H9 (cell line): ENCODE results near the gene MARS1. TPM values are rescaled to one million over a fixed set of nuclear protein-coding genes. Genes with fewer than 3 reads are reported as not detected.
"Not testable (repeated sequence)": the region's sequence is repeated elsewhere in the genome, so short reads cannot be mapped to it uniquely, and the experiment has no call there.

Experiments used
- DNase-seq: peaks from one replicate; pipeline ENCODE4 v3.0.0-alpha.2; 2017
- H2AFZ ChIP-seq: one replicate; pipeline ENCODE4 v1.6.1; 2013; ENCODE audit warnings: mild to moderate bottlenecking, low read length, control low read depth, moderate library complexity
- H2AK5ac ChIP-seq: 2 replicates; pipeline ENCODE4 v1.6.1; 2013; ENCODE audit warnings: low read length, control low read depth, mixed read lengths; ENCODE audit not compliant: insufficient read length
- H2BK120ac ChIP-seq: one replicate; pipeline ENCODE4 v1.6.1; 2013; ENCODE audit warnings: low read depth, mild to moderate bottlenecking, low read length, control low read depth, inconsistent platforms; ENCODE audit not compliant: poor library complexity, severe bottlenecking
- H2BK12ac ChIP-seq: 2 replicates; pipeline ENCODE4 v1.6.1; 2013; ENCODE audit warnings: low read length, control low read depth, mixed read lengths, low read depth; ENCODE audit not compliant: insufficient read length
- H2BK15ac ChIP-seq: 2 replicates; pipeline ENCODE4 v1.6.1; 2013; ENCODE audit warnings: low read depth, low read length, control low read depth
- H2BK20ac ChIP-seq: one replicate; pipeline ENCODE4 v1.6.1; 2013; ENCODE audit warnings: low read depth, mild to moderate bottlenecking, low read length, control low read depth, inconsistent platforms; ENCODE audit not compliant: poor library complexity, severe bottlenecking
- H2BK5ac ChIP-seq: 2 replicates; pipeline ENCODE4 v1.6.1; 2013; ENCODE audit warnings: low read length, control low read depth, mixed read lengths; ENCODE audit not compliant: insufficient read length
- H3K14ac ChIP-seq: 2 replicates; pipeline ENCODE4 v1.6.1; 2013; ENCODE audit warnings: low read length, control low read depth; ENCODE audit not compliant: insufficient read depth
- H3K18ac ChIP-seq: 2 replicates; pipeline ENCODE4 v1.6.1; 2013; ENCODE audit warnings: low read depth, mild to moderate bottlenecking, mixed read lengths, low read length, control low read depth; ENCODE audit not compliant: insufficient read length
- H3K23ac ChIP-seq: 2 replicates; pipeline ENCODE4 v1.6.1; 2013; ENCODE audit warnings: low read length, control low read depth, mixed read lengths, low read depth; ENCODE audit not compliant: insufficient read length
- H3K23me2 ChIP-seq: 2 replicates; pipeline ENCODE4 v1.6.1; 2013; ENCODE audit warnings: low read depth, mild to moderate bottlenecking, mixed read lengths, low read length, control low read depth; ENCODE audit not compliant: insufficient read length, poor library complexity, severe bottlenecking
- H3K27ac ChIP-seq: 2 replicates; pipeline ENCODE4 v1.5.1; 2013; ENCODE audit warnings: low read length, control low read depth, mixed read lengths, low read depth; ENCODE audit not compliant: insufficient read length
- H3K27me3 ChIP-seq: 2 replicates; pipeline ENCODE4 v1.6.1; 2013; ENCODE audit warnings: low read length, control low read depth, inconsistent platforms; ENCODE audit not compliant: insufficient read depth
- H3K4ac ChIP-seq: 2 replicates; pipeline ENCODE4 v1.6.1; 2013; ENCODE audit warnings: low read depth, mild to moderate bottlenecking, control low read depth, inconsistent platforms, low read length, moderate library complexity
- H3K4me1 ChIP-seq: 2 replicates; pipeline ENCODE4 v1.6.1; 2013; ENCODE audit warnings: low read length, control low read depth, inconsistent platforms; ENCODE audit not compliant: insufficient read depth
- H3K4me2 ChIP-seq: 2 replicates; pipeline ENCODE4 v1.6.1; 2013; ENCODE audit warnings: low read length, control low read depth, mixed read lengths; ENCODE audit not compliant: insufficient read length, insufficient read depth
- H3K56ac ChIP-seq: 2 replicates; pipeline ENCODE4 v1.6.1; 2013; ENCODE audit warnings: low read depth, mild to moderate bottlenecking, mixed read lengths, low read length, control low read depth; ENCODE audit not compliant: insufficient read length
- H3K79me1 ChIP-seq: 2 replicates; pipeline ENCODE4 v1.6.1; 2013; ENCODE audit warnings: low read depth, mild to moderate bottlenecking, moderate library complexity, low read length, control low read depth, inconsistent platforms; ENCODE audit not compliant: insufficient read depth, poor library complexity, severe bottlenecking
- H3K79me2 ChIP-seq: 2 replicates; pipeline ENCODE4 v1.6.1; 2013; ENCODE audit warnings: low read length, control low read depth, inconsistent platforms; ENCODE audit not compliant: insufficient read depth
- H3K9ac ChIP-seq: 2 replicates; pipeline ENCODE4 v1.6.1; 2013; ENCODE audit warnings: low read length, control low read depth, mixed read lengths; ENCODE audit not compliant: insufficient read length; ENCODE audit errors: extremely low read depth
- H3K9me3 ChIP-seq: one replicate; pipeline ENCODE4 v1.6.1; 2013; ENCODE audit warnings: low read depth, low read length, inconsistent platforms; ENCODE audit not compliant: control insufficient read depth
- H3T11ph ChIP-seq: one replicate; pipeline ENCODE4 v1.6.1; 2013; ENCODE audit warnings: mild to moderate bottlenecking, low read length, control low read depth, inconsistent platforms
- H4K20me1 ChIP-seq: one replicate; pipeline ENCODE4 v1.6.1; 2013; ENCODE audit not compliant: control insufficient read depth, insufficient read length, insufficient read depth
- H4K5ac ChIP-seq: 2 replicates; pipeline ENCODE4 v1.6.1; 2013; ENCODE audit warnings: low read depth, mild to moderate bottlenecking, mixed read lengths, low read length, control low read depth; ENCODE audit not compliant: insufficient read length
- H4K8ac ChIP-seq: replicated peaks from 2 replicates; pipeline ENCODE4 v1.6.1; 2013; ENCODE audit warnings: low read length, control low read depth, mixed read lengths, low read depth; ENCODE audit not compliant: insufficient read length
- H4K91ac ChIP-seq: 2 replicates; pipeline ENCODE4 v1.6.1; 2013; ENCODE audit warnings: low read depth, mild to moderate bottlenecking, moderate library complexity, mixed read lengths, low read length, control low read depth; ENCODE audit not compliant: insufficient read length
- H3K27ac Mint-ChIP-seq, 3 experiments: 2 replicates in 2 of 3; 3 replicates in 1 of 3; pipeline ENCODE4 v1.8.0; 2020 to 2021; ENCODE audit warnings: mixed read lengths in 3 of 3, mild to moderate bottlenecking in 1 of 3, moderate library complexity in 1 of 3
- H3K27me3 Mint-ChIP-seq: 2 replicates; pipeline ENCODE4 v1.8.0; 2021; ENCODE audit warnings: low read depth, mild to moderate bottlenecking, moderate library complexity, mixed read lengths
- H3K36me3 Mint-ChIP-seq, 3 experiments: 2 replicates in 2 of 3; 3 replicates in 1 of 3; pipeline ENCODE4 v1.8.0; 2020 to 2021; ENCODE audit warnings: low read depth in 3 of 3, mixed read lengths in 3 of 3; ENCODE audit not compliant: insufficient read depth in 1 of 3
- H3K4me1 Mint-ChIP-seq, 2 experiments: 2 replicates each; pipeline ENCODE4 v1.8.0; 2020; ENCODE audit warnings: mixed read lengths in 2 of 2
- H3K4me3 Mint-ChIP-seq, 2 experiments: 2 replicates in 1 of 2; 3 replicates in 1 of 2; pipeline ENCODE4 v1.8.0; 2020 to 2021; ENCODE audit warnings: mild to moderate bottlenecking in 2 of 2, mixed read lengths in 2 of 2, moderate library complexity in 1 of 2
- H3K9me3 Mint-ChIP-seq, 2 experiments: 2 replicates in 1 of 2; 3 replicates in 1 of 2; pipeline ENCODE4 v1.8.0; 2020; ENCODE audit warnings: mild to moderate bottlenecking in 2 of 2, mixed read lengths in 2 of 2, moderate library complexity in 1 of 2
- WGBS: extraction: QIAGEN DNeasy Blood & Tissue Kit; methylation state at CpG from one replicate; pipeline ENCODE4 v1.1.7; 2013; ENCODE audit warnings: missing lambda C conversion rate, low lambda C conversion rate, mixed read lengths; ENCODE audit not compliant: insufficient read length; ENCODE audit errors: extremely low coverage; 5-methylcytosine and 5-hydroxymethylcytosine counted together
- total RNA-seq: library from RNA; stranded (reverse); gene quantifications from 2 replicates; pipeline ENCODE4 v1.2.1, GENCODE V29; 2021

Gene MARS1
- total RNA-seq, 1 experiment from 2014 or later = 368 TPM

GRCh38 chr12:57506541-57506940, 18.7 kb downstream of the MARS1 start:
- not testable (repeated sequence) for H3T11ph ChIP-seq, H4K8ac ChIP-seq, H2BK12ac ChIP-seq, H3K4me1 ChIP-seq, H3K27ac Mint-ChIP-seq, DNase-seq, H2BK120ac ChIP-seq, H3K79me1 ChIP-seq, H2BK15ac ChIP-seq, H4K5ac ChIP-seq, H3K79me2 ChIP-seq, H2BK20ac ChIP-seq, H3K14ac ChIP-seq, H3K27ac ChIP-seq, H2BK5ac ChIP-seq, H3K18ac ChIP-seq, H4K91ac ChIP-seq, H3K23ac ChIP-seq, H3K27me3 Mint-ChIP-seq, H3K56ac ChIP-seq, H3K27me3 ChIP-seq, H2AK5ac ChIP-seq, H3K4me1 Mint-ChIP-seq, H3K9ac ChIP-seq, H3K23me2 ChIP-seq, H3K4ac ChIP-seq, H3K4me2 ChIP-seq, H2AFZ ChIP-seq, H3K9me3 ChIP-seq, H3K4me3 Mint-ChIP-seq, H4K20me1 ChIP-seq, H3K9me3 Mint-ChIP-seq
- H3K36me3 Mint-ChIP-seq = peaks cover 67 to 85% (median 73%) of the 10 kb centered on the region in 3 experiments
- WGBS = no CpG with 5 or more reads among the region's 4 CpGs

- not testable (repeated sequence) for H3K23me2 ChIP-seq, H3K9me3 ChIP-seq, H3K23ac ChIP-seq, H4K20me1 ChIP-seq, H2BK5ac ChIP-seq, H2BK15ac ChIP-seq, H2BK120ac ChIP-seq, H2BK20ac ChIP-seq, H2BK12ac ChIP-seq, H3K27me3 ChIP-seq, H3K4me1 ChIP-seq, H3K79me2 ChIP-seq, H3K4me1 Mint-ChIP-seq, H3T11ph ChIP-seq, H2AK5ac ChIP-seq, DNase-seq, H3K9me3 Mint-ChIP-seq, H3K4ac ChIP-seq, H3K27ac Mint-ChIP-seq, H3K4me2 ChIP-seq, H4K8ac ChIP-seq, H3K9ac ChIP-seq, H3K18ac ChIP-seq, H3K56ac ChIP-seq, H2AFZ ChIP-seq, H3K27me3 Mint-ChIP-seq, H3K79me1 ChIP-seq, H4K5ac ChIP-seq, H3K14ac ChIP-seq, H3K4me3 Mint-ChIP-seq, H3K27ac ChIP-seq, H4K91ac ChIP-seq
- H3K36me3 Mint-ChIP-seq = peaks cover 71 to 86% (median 75%) of the 10 kb centered on the region in 3 experiments
- no CpG with 5 or more reads among the region's 28 CpGs for WGBS
Measured at GRCh38 chr12:57507796-57508195, 19.9 kb downstream of the MARS1 start.
